ENCODE results near the gene MYH6. TPM values are rescaled to one million over a fixed set of nuclear protein-coding genes. Genes with fewer than 3 reads are reported as not detected.

MYH6 gene
- total and polyA plus RNA-seq, 2 of the 13 experiments (the other 11 are each of a cell fraction or from before 2014, with no cell fraction given) = 0.01 TPM; not detected in 1

- TF ChIP-seq ZNF609 (CRISPR knock-in tag; IDR thresholded peaks at IDR 0.05; ENCODE audit: borderline replicate concordance) (no peak), ZBTB21 (CRISPR knock-in tag; IDR thresholded peaks at IDR 0.05) (no peak), TIGD3 (CRISPR knock-in tag; IDR thresholded peaks at IDR 0.05; ENCODE audit: borderline replicate concordance) (no peak), KDM3A (CRISPR knock-in tag; IDR thresholded peaks at IDR 0.05; ENCODE audit: low read depth) (no peak), HMG20B (CRISPR knock-in tag; conservative IDR thresholded peaks at IDR 0.05) (no peak), TCF7L2 (IDR thresholded peaks at IDR 0.05; ENCODE audit: low read depth, low read length) (no peak), BATF2 (CRISPR knock-in tag; IDR thresholded peaks at IDR 0.05) (no peak), ZFX (CRISPR knock-in tag; IDR thresholded peaks at IDR 0.05; ENCODE audit: low read depth) (0 out of 2 replicates have a peak, but pooled peaks have one; percentile 9), ARHGAP35 (CRISPR knock-in tag; IDR thresholded peaks at IDR 0.05; ENCODE audit: borderline replicate concordance) (no peak), NFIB (CRISPR knock-in tag; IDR thresholded peaks at IDR 0.05; ENCODE audit: borderline replicate concordance) (0 out of 2 replicates have a peak, but pooled peaks have one; percentile 87), KDM5B (CRISPR knock-in tag; IDR thresholded peaks at IDR 0.05; ENCODE audit: borderline replicate concordance) (no peak), ZNF556 (CRISPR knock-in tag; IDR thresholded peaks at IDR 0.05; ENCODE audit: borderline replicate concordance) (no peak), SALL1 (CRISPR knock-in tag; IDR thresholded peaks at IDR 0.05) (no peak), AKAP8 (CRISPR knock-in tag; IDR thresholded peaks at IDR 0.05) (no peak), SIX1 (CRISPR knock-in tag; IDR thresholded peaks at IDR 0.05; ENCODE audit: borderline replicate concordance) (no peak)
- TF ChIP-seq, protein P1, sequence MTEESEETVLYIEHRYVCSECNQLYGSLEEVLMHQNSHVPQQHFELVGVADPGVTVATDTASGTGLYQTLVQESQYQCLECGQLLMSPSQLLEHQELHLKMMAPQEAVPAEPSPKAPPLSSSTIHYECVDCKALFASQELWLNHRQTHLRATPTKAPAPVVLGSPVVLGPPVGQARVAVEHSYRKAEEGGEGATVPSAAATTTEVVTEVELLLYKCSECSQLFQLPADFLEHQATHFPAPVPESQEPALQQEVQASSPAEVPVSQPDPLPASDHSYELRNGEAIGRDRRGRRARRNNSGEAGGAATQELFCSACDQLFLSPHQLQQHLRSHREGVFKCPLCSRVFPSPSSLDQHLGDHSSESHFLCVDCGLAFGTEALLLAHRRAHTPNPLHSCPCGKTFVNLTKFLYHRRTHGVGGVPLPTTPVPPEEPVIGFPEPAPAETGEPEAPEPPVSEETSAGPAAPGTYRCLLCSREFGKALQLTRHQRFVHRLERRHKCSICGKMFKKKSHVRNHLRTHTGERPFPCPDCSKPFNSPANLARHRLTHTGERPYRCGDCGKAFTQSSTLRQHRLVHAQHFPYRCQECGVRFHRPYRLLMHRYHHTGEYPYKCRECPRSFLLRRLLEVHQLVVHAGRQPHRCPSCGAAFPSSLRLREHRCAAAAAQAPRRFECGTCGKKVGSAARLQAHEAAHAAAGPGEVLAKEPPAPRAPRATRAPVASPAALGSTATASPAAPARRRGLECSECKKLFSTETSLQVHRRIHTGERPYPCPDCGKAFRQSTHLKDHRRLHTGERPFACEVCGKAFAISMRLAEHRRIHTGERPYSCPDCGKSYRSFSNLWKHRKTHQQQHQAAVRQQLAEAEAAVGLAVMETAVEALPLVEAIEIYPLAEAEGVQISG (CRISPR knock-in tag; IDR thresholded peaks at IDR 0.05) = no peak
- TF ChIP-seq, protein P2, sequence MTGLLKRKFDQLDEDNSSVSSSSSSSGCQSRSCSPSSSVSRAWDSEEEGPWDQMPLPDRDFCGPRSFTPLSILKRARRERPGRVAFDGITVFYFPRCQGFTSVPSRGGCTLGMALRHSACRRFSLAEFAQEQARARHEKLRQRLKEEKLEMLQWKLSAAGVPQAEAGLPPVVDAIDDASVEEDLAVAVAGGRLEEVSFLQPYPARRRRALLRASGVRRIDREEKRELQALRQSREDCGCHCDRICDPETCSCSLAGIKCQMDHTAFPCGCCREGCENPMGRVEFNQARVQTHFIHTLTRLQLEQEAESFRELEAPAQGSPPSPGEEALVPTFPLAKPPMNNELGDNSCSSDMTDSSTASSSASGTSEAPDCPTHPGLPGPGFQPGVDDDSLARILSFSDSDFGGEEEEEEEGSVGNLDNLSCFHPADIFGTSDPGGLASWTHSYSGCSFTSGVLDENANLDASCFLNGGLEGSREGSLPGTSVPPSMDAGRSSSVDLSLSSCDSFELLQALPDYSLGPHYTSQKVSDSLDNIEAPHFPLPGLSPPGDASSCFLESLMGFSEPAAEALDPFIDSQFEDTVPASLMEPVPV (CRISPR knock-in tag; IDR thresholded peaks at IDR 0.05) = no peak
Measured at GRCh38 chr14:23351681-23352505, 56.2 kb downstream of the MYH6 start (continued).
